Frontal cortex (tissue), 4 donors: ENCODE results near the gene PSENEN. TPM values are rescaled to one million over a fixed set of nuclear protein-coding genes. Genes with fewer than 3 reads are reported as not detected.
A peak's percentile ranks its signal among the peaks of the same experiment; 100 is the strongest.

Experiments used
- DNase-seq, 2 donors: peaks; one replicate each; pipeline ENCODE4 v3.0.0; 2012; ENCODE audit warnings: low spot score in 2 of 2
- FAIRE-seq: peaks from 2 replicates; lab custom pipeline; 2012; peaks lifted over from hg19 to GRCh38; lab: Jason Lieb, UNC
- total RNA-seq: library from RNA; depleted of rRNA; stranded (reverse); fragments of >200 nt; gene quantifications from one replicate; pipeline ENCODE4 v1.2.3, GENCODE V29; 2014
- donor health status: control.
- donor health status: control.
- donor health status: control.

PSENEN gene
- total RNA-seq, 1 donor from 2014 or later = 5.7 TPM

DNA sequence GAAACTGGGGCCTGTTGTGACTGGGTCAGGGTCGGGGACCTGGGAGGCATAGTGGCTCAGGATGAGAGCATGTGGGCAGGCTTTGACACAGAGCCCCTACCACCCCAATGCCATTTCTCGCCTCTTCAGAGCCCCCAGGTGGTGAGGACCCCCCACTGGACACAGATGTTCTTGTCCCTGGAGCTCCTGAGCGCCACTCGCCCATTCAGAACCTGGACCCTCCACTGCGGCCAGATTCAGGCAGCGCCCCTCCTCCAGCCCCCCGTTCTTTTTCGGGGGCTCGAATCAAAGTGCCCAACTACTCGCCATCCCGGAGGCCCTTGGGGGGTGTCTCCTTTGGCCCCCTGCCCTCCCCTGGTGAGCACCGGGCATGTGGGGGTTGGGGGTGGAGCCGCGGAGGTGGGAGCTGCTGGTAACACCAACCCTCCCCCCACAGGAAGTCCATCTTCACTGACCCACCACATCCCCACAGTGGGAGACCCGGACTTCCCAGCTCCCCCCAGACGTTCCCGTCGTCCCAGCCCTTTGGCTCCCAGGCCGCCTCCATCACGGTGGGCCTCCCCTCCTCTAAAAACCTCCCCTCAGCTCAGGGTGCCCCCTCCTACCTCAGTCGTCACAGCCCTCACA, 13.6 kb upstream of the PSENEN start:
- DNase-seq = no peak
- FAIRE-seq = no peak

DNA sequence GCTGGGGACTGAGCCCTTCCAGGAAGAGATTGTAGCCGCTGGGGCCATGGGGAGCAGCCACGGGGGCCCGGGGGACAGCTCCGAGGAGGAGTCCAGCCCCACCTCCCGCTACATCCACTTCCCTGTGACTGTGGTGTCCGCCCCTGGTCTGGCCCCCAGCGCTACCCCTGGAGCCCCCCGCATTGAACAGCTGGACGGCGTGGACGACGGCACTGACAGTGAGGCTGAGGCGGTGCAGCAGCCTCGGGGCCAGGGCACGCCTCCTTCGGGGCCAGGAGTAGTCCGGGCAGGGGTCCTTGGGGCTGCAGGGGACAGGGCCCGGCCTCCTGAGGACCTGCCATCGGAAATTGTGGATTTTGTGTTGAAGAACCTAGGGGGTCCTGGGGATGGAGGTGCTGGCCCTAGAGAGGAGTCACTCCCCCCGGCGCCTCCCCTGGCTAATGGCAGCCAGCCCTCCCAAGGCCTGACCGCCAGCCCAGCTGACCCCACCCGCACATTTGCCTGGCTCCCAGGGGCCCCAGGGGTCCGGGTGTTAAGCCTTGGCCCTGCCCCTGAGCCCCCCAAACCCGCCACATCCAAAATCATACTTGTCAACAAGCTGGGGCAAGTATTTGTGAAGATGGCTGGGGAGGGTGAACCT, 12.8 kb upstream of the PSENEN start:
- FAIRE-seq = no peak

DNA sequence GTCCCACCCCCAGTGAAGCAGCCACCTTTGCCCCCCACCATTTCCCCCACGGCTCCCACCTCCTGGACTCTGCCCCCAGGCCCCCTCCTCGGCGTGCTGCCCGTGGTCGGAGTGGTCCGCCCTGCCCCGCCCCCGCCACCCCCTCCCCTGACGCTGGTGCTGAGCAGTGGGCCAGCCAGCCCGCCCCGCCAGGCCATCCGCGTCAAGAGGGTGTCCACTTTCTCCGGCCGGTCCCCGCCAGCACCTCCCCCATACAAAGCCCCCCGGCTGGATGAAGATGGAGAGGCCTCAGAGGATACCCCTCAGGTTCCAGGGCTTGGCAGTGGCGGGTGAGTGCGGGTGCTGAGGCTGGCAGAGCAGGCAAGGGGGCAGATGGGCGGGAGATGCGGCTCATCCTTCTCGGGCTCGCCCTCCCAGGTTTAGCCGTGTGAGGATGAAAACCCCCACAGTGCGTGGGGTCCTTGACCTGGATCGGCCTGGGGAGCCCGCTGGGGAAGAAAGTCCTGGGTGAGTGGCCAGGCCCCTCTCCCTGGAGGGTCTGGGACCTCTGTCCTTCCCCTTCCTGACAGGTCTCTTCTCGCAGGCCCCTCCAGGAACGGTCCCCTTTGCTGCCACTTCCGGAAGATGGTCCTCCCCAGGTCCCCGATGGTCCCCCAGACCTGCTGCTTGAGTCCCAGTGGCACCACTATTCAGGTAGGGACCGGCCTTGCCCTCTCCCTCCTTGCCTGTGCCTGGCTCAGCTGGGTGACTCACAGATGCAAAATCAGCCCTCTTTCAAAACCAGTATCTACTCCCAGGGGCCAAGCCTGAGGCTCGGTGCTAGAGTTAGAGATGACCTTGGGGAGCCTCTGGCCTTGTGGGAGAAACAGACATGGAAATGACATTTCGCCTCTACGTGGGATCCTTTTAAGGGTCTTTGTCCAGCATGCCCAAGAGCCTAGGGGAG, 12.0 kb upstream of the PSENEN start:
- FAIRE-seq (no peak), DNase-seq (no peak)

More for the DNA sequence above, 12.8 kb upstream of the PSENEN start:
- no peak for DNase-seq

DNA sequence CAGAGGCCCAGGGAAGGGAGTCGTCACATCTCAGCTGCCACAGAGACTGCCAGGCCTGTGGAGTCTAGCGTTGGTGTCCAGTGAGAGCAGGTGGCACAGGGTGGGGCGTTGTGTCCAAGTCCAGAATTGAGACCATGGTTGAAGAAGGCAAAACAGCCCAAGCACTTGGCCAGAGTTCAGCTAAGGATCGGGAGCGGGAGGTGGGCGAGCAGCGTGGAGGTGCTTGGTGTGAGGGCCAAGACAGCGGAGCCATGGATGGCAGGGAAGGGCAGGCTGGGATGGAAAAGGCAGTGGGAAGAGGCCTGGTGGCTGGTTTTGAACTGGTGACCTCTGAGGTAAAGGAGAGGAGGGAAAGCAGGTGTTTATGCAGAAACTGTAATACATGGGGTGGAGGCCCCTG, 11.2 kb upstream of the PSENEN start:
- no peak for DNase-seq
- FAIRE-seq = no peak

DNA sequence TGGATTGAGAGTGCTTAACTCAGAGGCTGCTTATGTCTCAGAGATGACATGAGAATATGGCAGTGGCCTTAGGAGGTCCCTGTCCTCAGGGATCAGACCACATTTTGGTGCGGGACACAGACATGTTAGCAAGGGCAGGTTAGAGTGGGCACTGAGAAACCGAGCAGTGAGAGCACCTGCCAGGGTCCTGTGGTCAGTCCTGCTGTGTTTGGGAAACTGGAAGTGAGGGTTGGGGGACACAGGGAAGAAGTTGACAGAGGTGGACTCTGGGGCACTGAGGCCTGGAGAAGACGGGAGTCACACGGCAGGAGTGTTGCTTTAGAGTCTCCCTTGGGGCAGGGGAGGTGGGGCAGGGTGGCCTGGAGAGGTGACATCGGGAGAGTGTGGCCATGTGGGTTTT, 10.6 kb upstream of the PSENEN start:
- FAIRE-seq = no peak

DNA sequence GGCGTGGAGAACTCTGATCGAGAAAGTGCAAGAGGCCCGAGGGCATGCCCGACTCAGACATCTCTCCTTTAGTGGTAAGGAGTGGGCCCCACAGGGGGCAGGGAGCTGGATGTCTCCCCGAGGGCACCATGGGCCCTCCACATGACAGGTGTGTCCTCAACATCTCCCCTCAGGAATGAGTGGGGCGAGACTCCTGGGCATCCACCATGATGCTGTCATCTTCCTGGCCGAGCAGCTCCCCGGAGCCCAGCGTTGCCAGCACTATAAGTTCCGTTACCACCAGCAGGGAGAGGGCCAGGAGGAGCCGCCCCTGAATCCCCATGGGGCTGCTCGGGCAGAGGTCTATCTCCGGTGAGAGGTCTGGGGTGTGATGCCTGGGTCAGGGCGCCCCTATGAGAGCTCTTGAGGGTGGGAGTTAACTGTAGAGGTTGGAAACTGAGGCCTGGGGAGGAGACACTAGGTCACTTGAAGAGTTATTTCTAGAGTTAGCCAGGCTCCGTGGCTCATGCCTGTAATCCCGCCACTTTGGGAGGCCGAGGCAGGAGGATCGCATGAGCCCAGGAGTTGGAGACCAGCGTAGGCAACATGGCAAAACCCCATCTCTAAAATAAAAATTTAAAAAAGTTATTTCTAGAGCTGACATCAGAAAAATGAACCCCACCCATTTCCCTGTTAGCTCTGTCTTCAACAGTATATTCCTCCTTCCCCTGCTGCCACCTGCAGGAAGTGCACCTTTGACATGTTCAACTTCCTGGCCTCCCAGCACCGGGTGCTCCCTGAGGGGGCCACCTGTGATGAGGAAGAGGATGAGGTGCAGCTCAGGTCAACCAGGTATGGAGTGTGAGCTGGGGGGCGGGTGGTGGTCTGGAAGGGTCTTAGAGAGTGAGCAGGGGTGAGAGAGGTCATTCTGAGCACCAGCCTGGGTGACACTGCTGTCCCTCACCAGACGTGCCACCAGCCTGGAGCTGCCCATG, 8.3 kb upstream of the PSENEN start:
- FAIRE-seq (no peak), DNase-seq (no peak)

More for the DNA sequence above, 10.6 kb upstream of the PSENEN start:
- DNase-seq = no peak

DNA sequence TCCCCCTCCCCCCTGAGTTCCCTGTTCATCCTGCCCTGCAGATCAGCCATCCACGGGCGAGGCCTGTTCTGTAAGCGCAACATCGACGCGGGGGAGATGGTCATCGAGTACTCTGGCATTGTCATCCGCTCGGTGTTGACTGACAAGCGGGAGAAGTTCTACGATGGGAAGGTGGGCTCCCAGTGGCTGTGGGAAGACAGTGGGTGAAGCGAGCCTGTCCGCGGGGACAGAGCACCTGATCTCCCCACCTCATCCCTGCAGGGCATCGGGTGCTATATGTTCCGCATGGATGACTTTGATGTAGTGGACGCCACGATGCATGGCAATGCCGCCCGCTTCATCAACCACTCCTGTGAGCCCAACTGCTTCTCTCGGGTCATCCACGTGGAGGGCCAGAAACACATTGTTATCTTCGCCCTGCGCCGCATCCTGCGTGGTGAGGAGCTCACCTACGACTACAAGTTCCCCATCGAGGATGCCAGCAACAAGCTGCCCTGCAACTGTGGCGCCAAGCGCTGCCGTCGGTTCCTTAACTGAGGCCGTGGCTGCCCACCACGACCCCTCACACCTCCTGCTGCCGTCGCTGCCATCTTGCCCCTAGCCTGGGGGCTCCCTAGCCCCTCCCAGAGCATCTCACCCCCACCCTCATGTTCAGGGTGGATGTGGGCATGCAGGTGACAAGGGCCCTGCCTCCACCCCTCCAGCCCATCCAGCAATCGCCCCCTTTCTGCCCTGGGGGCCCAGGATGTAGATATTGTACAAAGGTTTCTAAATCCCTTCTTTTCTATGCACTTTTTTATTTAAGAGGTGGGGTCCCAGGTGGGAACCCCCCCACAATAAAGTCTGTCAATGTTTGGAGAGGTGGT, 7.2 kb upstream of the PSENEN start:
- no peak for FAIRE-seq
- DNase-seq = no peak

DNA sequence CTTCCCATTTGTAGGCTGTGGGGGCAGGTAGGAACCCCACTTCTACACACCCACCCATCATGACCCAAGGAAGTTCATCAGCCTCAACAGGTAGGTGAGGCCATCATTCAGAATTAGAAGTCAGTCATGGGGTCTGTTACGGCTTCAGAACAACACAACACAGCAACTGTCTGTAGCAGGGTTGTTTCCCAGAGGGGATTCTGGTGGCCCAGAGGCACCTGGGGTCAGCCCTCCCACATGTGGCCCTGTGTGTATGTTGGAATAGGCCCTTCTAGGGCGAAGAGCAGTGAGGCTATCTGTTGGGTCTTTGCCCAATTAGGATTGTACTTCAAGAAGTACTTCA, 6.6 kb upstream of the PSENEN start:
- no peak for FAIRE-seq
- no peak for DNase-seq

DNA sequence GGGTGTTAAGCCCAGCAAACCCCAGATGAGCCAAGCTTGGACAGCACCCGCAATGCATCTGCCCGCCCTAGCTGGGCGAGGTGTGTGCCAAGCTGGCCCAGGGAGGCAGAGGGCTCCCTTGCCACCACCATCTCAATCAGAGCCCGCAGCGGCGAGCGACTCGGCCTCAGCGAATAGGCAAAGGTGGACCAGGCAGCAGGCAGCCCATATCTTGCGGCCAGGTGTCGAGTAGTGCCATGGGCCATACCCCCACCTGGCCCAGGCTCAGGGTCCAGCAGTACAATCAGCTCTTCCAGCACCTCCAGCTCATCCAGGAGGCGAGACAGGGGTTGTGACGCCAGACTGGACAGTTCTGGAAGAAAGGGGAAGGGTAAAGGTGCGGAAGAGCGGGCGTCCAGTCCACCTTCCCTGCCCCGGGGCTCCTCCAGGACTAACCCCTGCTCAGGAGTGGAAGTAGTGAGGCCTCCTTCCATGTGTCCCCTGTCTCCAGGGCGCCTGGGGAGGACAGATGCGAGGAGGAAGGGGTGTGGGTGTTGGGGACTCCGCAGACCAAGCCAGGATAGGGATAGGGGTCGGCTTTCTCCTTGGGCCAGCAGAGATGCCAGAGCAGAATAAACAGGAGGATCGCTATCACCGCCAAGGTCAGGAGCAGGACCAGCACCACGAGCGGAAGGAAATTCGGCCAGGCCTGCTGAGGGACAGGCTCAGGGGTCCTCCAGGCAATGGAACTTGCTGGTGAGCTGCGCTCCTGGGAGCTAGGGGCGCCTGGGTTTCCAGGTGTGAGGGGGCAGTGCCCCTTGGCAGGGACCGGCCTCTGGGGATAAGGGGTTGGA, 6.0 kb upstream of the PSENEN start:
- FAIRE-seq (no peak), DNase-seq (no peak)

DNA sequence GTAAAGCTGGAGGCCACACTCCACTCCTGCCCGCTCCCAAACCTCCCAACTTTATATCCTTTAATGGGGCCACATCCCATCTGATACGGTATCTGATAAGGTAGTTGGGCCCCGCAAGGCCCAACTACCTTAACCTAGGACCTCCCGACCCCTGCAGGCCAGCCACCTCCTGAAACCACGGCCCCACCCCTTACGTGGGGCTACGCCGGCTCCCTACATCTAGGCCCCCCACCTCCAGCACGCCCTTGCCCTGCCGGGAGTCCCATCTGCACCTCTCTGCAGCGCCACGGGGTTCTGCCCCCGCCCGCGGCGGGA, 5.4 kb upstream of the PSENEN start:
- DNase-seq (no peak), FAIRE-seq (no peak)

DNA sequence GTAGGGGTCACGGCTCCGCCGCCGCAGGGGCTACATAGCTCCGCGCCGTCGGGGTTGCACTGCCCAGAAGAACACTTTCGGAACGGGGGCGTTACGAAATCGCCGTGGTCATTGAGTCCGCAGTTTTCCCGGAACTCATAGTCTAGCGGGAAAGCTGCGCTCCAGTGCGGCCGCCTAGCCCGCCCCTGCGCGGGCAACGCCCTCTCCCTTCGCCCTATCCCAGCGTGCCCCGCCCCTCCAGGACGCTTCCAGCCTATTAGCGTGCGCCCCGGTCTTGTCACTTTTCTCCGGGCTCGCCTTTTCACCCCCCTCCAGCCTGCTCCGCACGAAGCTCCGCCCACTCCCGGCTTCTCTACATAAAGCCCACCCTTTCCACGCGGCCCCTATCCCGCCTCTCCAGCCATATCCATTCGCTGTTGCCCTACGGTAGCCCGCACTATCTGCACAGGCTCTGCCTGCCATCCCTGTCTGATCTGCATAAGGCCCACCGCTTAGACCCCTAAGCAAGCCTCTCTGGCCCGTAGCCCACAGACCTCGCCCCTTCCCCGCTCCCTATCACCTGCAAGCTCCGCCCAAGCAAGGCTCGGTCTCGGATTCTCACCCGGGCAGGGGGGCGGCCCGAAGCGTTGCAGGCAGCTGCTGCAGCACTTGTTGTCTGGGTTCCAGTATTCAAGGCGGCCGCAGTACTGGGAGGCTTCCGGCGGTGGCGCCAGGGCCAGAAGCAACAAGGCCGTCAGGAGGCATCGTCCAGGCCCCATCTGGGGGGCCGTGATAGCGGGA, 4.8 kb upstream of the PSENEN start:
- DNase-seq = peak; percentile 98 to 100
- FAIRE-seq = peak; percentile 19

DNA sequence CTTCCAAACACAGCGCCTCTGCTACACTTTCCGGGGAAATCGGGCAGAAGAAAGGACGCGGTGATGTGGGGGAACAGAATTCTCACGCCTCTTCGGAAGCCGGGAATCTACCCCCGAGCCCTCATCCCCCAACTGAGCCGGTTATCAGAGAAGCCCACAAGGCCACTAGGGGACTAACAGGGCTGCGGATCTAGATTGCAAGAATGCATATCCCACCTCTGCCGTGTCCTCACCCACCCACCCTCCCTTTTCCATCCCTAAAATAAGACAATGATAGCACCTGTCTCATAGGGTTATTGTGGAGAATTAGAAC, 4.3 kb upstream of the PSENEN start:
- DNase-seq (no peak), FAIRE-seq (no peak)

DNA sequence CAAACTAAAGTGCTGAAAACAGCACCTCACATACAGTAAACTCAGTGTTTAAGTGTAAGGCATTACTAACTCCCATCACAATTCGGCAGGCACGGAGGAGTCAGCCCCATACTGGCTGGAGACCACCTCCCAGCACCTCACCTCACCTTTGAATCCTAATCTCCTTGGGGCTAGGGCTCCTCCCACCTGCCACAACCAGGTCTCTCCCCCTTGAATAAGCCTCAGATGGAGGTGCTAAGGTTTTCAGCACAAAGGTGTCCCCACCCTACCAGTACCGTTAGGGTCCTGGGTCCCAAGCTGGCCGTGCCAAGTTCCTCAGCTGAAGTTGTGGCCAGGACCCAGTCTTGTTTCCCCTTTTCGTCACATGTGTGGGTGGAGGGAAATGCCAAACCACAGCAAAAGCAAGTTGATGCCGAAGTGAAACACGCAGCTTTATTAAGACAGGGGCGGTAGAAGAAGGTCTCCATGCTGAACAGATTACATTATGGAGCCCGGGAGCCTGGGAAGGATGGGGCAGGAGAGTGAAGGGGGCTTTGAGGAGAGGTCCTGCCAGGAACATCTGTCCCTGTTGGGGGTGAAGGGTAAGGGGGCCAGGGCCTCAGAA, 3.2 kb upstream of the PSENEN start, which contains the start of gene IGFLR1:
Gene IGFLR1 (minus strand): TSS at position 332 of the 604 bp plus-strand sequence. CDS start 1,272 bp downstream, outside the sequence.
- DNase-seq (no peak), FAIRE-seq (no peak)

DNA sequence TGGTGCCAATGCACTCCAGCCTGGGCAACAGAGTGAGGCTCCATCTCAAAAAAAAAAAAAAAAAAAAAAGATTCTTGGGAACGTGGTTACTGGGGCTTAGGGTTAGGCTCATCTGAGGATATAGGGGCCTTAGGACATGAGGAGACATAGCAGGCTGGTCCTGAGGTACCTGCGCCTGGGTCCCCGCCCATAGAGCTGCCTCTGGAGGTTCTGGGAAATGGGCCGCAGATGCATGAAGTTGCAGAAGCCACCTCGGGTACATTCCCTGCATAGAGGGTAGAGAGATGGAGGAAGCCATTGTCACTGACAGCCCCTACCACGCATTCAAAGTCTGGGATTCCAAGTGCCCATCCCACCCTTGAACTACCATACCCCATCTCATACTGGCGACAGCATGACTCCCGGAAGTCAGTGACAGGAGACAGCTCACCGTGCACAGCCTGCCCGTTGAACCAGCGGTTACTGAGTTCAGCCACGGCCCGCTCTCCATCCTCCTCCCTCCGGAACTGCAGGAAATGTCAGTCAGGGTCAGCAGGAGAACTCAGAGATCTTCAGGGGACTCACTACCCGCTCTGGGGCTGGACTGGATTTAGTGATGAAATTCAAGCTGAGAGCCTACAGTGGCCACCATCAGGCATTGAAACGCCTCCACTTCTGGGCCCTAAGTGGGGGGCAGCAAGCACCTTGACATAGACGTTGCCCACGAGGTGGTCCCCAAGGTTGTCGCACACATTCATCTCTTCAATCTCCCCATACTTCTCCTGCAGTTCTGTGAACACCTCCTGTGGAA, 1.6 kb upstream of the PSENEN start:
- FAIRE-seq (no peak), DNase-seq (no peak)

DNA sequence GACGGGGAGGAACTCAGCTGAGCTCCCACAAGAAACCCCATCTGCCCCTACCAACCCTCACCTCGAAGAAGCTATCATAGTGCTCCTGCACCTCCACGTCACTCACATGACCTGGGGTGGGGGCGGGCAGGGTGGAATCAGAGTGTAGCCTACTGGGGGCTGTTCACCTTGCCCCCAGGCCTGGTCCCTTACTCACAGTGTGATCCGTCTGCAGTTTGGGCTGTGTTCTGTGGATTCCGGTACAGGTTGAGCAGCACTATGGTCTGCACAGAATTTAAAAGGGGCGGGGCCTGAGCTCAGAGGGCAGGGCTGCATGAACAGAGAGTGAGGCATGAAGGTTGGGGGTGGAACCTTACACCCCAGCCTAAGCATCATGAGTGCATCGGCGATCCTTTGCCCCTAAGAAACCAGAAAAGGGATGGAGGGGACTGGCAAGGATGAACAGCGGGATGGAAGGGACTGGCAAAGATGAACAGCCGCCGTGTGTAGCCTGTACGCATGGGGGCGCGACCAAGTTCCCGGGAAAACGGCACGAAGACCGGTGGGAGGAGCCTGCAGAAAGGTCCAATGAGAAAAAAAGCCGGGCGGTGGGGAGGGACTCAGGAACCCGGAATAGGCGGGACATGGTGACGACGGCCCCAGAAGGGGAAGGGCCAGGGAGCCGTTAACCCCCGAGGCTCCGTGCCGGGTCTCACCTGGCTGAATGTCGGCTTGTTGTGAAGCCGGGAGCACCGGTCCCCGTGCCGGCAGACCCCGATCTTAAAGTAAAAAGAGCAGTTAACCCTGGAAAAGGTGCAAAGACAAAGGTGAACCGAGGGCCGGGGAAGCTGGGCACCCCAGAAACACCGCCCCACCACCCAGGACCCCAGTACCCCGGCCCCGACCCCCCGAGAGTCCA, 772 bp upstream of the PSENEN start:
- FAIRE-seq (no peak), DNase-seq (peak; percentile 83 to 87)
